ENCODE results near the gene ATP6AP2. TPM values are rescaled to one million over a fixed set of nuclear protein-coding genes. Genes with fewer than 3 reads are reported as not detected.
"Not testable (repeated sequence)": the region's sequence is repeated elsewhere in the genome, so short reads cannot be mapped to it uniquely, and the experiment has no call there.

The ATP6AP2 gene
- total RNA-seq, 1 experiment from 2014 or later = 138 TPM

DNA sequence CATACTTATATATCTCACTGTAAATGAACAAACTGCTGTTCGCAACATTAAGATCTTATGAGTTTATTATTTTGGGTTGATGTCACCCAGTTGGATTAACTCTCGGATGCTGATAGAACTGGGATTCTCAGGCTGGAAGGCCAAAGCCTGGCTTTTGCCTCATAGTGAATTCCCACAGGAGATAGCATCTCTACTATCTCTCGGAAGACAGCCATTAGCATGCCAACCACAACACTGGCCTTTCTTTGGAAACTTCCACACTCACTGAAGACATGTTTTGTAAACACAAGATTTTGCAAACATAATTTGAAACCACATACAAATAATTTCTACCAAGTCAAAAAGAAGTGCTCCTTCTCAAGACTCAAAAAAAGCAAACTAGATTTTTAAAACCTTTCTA, 4.5 kb upstream of the ATP6AP2 start:
- DNase-seq (ENCODE audit: low spot score) = no peak

GRCh38 chrX:40578039-40578695, 2.6 kb upstream of the ATP6AP2 start:
- no peak for DNase-seq (ENCODE audit: low spot score)

DNA sequence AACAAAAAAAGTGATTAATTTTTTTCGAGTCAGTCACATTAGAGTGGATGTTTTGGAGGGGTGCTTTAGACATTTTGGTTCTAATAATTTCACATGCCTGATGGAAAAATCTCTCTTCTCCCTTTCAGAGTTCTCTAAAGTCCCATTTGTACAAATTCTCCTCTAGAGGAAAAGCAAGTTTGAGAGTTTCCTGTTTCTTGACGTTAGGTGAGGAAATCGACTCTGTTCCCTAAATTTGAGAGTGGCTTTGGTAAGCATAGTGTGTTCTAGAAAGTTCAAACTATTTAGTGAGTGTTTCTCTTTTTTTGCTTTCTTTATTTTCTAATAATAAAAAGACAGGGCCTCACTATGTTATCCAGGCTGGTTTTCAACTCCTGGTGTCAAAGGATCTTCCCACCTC, 1.6 kb upstream of the ATP6AP2 start:
- no peak for DNase-seq (ENCODE audit: low spot score)

- DNase-seq (ENCODE audit: low spot score) = no peak
Observed at GRCh38 chrX:40579900-40580536, 752 bp upstream of the ATP6AP2 start.

DNA sequence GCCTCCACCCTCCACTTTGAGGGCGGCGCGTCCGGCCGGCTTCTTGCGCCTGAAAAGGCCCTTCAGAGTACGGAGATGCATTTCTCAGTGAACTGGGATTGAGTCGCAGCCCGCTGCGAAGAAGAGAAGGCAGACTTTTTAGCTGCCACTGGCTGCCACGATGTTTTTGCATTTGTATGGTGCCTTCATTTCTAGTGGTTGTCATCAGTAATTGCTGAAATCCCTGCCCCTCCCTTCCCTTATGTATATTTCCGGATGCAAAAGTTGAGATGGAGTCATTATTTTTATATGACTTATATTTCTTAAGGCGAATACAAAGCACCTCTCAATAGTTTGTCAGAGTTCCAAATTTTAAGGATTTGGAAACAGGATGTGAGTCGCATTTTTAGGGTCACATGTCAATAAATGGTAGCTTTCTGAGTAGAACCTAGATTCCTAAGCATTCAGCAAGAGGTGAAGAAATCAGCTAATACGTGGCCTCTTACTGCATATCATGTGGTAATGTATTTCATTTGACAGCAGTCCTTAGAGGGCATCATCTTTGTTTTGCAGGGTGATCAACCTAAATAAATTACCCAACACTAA, 658 bp downstream of the ATP6AP2 start:
- no peak for DNase-seq (ENCODE audit: low spot score)

GRCh38 chrX:40582178-40582577, 1.4 kb downstream of the ATP6AP2 start:
- not testable (repeated sequence) for DNase-seq (ENCODE audit: low spot score)

- DNase-seq (ENCODE audit: low spot score) = no peak
Observed at GRCh38 chrX:40582811-40583210, 2.0 kb downstream of the ATP6AP2 start.

- DNase-seq (ENCODE audit: low spot score) = not testable (repeated sequence)
Observed at GRCh38 chrX:40587623-40588022, 6.9 kb downstream of the ATP6AP2 start.

- DNase-seq (ENCODE audit: low spot score) = not testable (repeated sequence)
Observed at GRCh38 chrX:40589616-40590321, 9.0 kb downstream of the ATP6AP2 start.

DNA sequence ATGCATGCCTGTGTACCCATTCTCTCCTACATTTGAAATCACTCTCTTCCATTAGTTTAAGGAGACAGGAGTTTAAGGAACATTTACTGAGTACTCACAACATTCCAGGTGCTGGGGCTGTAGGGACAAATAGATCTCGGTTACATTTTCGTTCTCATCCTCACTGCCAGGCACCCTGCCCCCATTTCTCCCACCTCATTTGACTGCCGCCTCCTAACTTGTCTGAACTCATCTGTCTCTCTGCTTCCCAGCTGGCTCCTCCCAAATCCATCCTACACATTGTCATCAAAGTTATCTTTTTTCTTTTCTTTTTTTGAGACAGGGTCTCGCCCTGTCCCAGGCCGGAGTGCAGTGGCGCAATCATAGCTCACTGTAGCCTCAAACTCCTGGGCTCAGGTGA, 22.7 kb downstream of the ATP6AP2 start:
- no peak for DNase-seq (ENCODE audit: low spot score)

DNA sequence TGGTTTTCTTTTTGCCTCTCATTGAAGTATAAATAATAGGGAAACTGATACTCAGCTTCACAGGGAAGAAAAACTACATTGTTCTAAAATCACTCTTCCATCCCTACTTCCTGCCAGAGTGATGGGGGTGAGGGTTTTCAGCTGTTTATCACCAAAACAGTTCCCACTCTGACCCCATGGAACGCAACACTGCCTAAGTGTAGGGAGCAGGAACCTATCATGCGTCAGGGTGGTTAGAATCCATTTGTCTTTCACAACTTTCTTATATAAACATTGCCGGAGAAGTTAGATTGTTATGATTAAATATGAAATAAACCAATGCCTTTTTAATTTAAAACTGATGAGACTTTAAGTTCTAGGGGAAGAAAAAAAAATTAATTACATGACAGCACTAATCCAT, 26.6 kb downstream of the ATP6AP2 start:
- no peak for DNase-seq (ENCODE audit: low spot score)

DNA sequence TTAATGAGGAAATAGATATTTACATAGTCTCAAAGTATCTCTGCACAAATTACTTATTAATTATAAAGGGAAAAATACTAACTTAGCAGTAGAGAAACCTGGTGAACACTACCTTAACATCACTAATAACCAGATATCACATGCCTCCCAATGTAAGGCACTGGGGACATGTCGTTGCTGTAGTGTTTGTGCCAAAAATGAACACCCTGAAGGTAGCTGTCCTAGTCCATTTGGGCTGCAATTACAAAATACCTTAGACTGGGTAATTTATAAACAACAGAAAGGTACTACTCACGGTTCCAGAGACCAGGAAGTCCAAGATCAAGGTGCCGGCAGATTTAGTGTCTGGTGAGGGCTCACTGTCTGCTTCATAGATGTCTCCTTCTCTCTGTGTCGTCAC, 31.7 kb downstream of the ATP6AP2 start:
- no peak for DNase-seq (ENCODE audit: low spot score)

DNA sequence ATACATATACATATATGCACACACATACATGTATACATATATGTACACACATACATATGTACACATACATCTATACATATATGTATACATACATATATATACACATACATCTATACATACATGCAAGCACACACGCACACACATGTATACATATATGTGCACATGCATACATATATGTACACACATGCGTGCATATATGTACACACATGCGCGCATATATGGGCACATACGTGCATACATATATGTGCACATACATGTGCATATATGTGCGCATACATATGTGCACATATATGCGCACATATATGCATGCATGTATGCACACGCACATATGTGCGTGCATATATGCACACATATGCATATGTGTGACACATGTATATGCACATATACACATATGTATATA, 35.2 kb downstream of the ATP6AP2 start:
- DNase-seq (ENCODE audit: low spot score) = no peak

GRCh38 chrX:40617566-40617965, 36.8 kb downstream of the ATP6AP2 start:
- DNase-seq (ENCODE audit: low spot score) = no peak

GRCh38 chrX:40622479-40623138, 41.8 kb downstream of the ATP6AP2 start:
- no peak for DNase-seq (ENCODE audit: low spot score)

GRCh38 chrX:40623139-40623536, 42.4 kb downstream of the ATP6AP2 start, which contains the start of gene MPC1L:
Gene MPC1L, plus strand, starts transcription at chrX:40623428. Its CDS starts 138 bp downstream, at chrX:40623566.
- DNase-seq (ENCODE audit: low spot score) = no peak

- no peak for DNase-seq (ENCODE audit: low spot score)
Observed at GRCh38 chrX:40623665-40624064, 42.9 kb downstream of the ATP6AP2 start.

DNA sequence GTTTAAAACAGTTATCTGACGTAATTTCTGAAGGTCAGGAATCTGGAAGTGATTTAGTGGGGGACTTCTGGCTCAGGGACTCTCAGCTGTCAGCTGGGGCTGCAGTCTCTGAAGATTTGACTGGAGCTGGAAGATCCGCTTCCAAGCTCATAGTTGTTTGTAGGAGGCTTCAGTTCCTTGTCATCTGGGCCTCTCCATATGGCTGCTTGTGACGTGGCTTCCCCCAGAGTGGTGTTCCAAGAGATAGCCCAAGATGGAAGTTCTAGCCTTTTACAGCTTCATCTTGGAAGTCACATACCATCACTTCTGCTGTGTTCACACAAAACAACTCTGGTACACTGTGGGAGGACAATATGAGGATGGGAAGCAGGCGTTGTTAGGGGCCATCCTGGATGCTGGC, 44.5 kb downstream of the ATP6AP2 start:
- DNase-seq (ENCODE audit: low spot score) = no peak

- DNase-seq (ENCODE audit: low spot score) = no peak
Observed at GRCh38 chrX:40628506-40628905, 47.7 kb downstream of the ATP6AP2 start.

- DNase-seq (ENCODE audit: low spot score) = no peak
Observed at GRCh38 chrX:40632199-40632598, 51.4 kb downstream of the ATP6AP2 start.

GRCh38 chrX:40637687-40638086, 56.9 kb downstream of the ATP6AP2 start:
- DNase-seq (ENCODE audit: low spot score) = no peak

DNA sequence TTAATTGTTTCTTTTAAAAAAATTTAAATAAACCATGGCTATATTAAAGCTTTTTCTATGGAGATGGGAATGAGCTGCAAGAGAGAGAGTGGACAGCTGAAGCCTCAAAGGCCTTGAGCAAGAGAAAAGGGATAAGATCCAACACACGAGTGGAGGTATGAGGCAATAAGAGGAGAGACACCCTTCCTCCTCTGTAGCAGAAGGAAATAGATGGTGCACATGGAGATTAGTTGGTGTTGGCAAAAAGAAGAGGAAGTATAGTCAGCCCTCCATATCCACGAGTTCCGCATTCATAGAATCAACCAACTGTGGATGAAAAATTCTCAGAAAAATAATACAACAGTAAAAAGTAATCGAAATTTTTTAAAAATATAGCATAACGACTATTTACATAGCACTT, 63.4 kb downstream of the ATP6AP2 start:
- DNase-seq (ENCODE audit: low spot score) = no peak

Data from H4 (cell line).